ENCODE results near the gene IL5RA.

Gene IL5RA, protein sequence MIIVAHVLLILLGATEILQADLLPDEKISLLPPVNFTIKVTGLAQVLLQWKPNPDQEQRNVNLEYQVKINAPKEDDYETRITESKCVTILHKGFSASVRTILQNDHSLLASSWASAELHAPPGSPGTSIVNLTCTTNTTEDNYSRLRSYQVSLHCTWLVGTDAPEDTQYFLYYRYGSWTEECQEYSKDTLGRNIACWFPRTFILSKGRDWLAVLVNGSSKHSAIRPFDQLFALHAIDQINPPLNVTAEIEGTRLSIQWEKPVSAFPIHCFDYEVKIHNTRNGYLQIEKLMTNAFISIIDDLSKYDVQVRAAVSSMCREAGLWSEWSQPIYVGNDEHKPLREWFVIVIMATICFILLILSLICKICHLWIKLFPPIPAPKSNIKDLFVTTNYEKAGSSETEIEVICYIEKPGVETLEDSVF

GRCh38 chr3:3110299-3110630 is at the start of gene IL5RA:
Gene IL5RA (minus strand): TSS chr3:3110374. CDS start chr3:3104984, 5,390 bp downstream.
- DNase-seq = peak; percentile 55

DNA sequence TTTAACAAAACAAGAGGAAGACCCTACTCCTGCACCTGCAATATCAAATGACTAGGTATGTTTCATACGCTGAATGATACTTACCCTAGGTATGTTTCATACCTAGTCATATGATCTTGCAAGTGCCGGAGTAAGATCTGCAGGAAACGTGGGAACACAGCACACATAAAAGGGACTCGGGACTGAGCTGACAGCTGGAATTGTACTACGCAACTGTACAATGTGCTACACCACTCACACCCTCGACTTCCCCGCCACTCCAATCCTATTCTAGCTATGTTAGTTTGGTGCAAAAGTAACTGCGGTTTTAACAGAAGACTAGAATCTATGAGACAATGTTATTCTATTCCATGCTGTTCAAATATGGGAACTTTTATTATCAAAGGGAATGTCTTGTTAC is 47.3 kb upstream of the IL5RA start:
- DNase-seq = no peak

DNA sequence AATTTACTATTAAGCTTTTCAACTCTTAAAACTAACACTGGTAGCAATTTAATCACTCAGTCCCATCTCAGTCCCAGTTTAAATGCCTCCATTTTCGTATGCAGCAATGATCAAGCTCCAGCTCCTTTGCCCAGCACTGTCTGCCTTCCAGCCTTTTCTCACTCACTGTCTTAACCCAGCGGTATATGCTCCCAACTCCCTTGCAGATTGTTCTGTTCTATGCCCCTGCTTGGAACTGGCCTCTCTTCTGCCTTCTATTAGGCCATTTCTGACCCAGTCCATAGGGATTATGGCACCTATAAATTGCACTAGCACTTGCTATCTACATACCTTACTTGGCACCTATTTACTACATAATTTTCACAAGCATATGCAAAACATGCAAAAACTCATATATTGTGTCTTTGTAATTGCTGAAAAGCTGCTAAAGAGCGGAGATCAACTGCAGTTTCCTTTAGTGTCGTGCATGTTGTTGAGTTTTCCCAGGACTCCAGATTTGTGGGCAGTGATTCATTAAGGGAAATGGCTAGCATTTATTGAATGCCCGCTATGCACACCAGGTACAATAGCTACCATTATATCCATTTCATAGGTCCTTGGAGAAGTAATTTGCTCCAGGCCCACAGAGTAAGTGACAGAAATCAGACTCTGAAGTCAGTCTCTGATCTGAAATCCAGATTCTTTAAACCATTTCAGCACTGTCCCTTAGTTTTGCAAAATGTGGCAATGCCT is 44.9 kb upstream of the IL5RA start:
- DNase-seq = no peak

- DNase-seq = no peak
Observed at GRCh38 chr3:3151513-3151912, 41.3 kb upstream of the IL5RA start.

DNA sequence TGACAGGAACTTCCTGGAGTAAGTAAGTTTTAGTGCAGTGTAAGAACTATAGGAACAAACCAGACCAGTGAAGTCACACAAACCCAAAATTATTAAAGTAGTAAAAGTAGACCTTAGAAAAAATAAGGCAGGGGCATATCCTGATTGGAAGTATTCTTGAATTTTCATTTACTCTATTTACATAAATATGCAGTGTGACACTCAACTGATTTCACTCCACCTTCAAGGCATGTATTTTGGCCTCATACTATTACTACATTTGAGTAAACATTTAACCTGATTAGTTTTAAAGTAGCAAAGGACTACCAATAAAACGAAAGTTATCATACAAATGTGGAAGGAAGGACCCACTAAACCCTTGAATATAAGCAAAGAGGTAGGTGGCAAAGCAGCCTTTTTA is 39.4 kb upstream of the IL5RA start:
- DNase-seq = no peak

GRCh38 chr3:3145831-3146230 is 35.7 kb upstream of the IL5RA start:
- DNase-seq = no peak

GRCh38 chr3:3141939-3142338 is 31.8 kb upstream of the IL5RA start:
- no peak for DNase-seq

DNA sequence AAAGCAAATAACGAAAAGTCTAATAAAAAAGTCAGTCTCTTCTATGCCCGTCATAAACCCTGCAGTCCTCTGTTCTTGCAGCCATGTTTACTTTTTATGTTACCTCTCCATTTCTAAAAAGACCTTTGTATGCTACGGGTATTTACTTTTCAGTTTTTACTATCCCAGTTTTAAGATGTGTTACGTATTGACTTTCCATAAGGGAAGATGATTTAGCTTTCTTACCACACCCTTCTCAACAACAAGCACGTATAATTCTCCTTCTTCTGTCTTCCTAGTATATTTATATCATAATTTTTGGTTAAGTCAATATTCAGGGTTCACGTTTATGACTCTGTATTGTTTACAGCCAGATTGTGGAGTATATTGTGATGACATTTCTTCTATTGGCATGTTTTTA is 27.4 kb upstream of the IL5RA start:
- no peak for DNase-seq

DNA sequence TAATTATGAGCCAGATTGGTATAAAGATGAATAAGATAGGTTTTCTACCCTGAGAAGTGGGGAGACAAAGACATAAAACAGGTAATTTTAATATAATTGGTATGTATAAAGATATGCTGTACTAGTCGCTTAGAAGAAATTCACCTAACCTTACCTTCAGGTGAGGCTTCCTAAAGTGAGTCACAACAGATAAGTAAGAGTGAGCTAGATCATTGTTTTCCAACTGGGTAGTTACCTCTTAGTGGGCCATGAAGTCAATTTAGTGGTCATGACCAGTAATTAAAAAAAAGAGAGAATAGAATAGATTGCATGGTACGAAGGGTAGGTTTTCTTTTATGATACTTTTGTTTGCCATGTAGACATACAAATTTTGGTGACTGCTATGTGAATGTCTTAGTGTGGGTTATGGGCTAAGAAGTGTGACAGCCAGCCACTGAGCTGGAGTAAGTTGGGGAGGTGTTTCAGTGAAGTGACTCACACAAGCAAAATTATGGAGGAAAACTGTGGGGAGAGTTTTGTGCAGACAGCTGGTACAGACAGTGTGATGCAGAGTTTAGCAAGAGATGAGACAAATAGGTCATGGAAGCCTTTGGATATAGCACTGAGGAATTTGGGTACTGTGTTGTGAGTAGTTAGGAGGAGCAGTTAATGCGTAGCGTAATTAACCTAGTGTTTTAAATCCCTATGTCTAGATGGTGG is 24.7 kb upstream of the IL5RA start:
- DNase-seq = no peak

- DNase-seq = no peak
Observed at GRCh38 chr3:3133500-3133899, 23.3 kb upstream of the IL5RA start.

- DNase-seq = no peak
Observed at GRCh38 chr3:3129579-3129978, 19.4 kb upstream of the IL5RA start.

DNA sequence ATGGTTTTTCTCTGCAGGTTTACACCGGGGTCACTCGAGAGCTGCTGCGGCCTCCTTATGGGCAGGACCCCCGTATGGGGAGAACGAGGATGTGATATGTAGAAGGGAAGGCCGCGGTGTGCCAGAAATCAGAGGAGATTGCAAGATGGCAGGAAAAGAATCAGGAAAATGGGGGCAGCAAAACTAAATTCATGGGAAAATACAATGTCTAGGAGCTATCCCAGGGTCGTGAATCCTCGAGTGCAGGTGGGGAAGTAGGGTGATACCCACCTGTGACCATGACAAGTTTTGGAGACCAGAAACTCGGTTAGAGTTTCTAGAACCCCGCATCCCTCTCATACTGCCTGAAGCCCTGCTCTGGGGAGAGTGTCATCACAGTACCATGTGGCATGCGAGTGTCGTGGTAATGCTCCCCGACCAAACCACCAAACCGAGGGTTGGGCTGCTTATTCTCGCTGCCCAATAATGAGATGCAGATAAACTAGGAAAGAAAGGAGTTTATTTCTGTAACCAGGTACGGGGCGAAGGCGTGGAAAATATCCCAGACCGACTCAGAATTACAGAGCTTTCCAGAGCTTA is 17.3 kb upstream of the IL5RA start:
- no peak for DNase-seq

DNA sequence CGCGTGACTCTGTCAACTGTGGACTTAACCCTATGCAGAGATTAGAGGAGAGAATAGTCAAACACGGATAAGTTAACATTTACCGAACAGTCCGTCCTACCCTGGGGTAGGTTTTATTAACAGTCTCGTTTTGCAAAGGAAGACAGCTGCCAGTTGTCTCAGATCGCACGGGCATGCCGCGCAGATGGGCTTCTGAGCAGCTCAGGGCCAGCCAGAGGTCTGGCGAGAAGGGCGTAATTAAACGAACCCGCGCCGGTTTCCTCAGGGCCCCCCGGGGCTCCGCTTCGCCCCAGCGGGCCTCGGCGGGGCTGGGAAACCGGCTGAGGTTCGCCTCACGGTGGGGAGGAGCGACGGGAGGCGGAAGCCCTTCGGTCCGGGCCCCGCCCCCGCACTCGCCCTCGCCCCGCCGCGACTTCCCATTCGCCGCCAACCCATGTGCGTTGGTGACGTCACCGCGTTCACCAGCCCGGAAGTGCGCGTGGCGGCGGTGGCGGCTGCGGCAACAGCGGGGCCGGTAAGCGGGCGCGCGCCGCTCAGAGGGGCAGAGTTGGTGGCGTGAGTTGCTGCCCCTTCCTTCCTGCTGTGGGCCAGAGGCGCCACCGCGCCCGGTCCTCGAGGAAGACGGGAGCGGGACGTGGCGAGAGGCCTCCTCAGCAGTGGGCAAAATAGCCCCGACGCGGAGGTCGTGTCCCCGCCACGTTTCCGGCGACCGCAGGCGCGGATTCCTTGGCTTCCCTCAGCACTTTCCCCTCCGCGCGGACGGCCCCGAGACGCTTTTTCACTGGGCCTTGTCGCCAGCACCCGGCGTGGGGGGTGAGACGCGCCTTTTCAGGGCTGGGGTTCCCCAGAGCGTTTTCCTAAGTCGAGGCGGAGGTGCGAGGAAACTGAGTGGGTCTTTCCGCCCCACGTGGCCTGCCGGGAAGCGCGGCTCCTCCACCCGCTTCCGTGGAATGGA is 16.6 kb upstream of the IL5RA start, which contains the start of gene TRNT1:
Gene TRNT1, plus strand, starts transcription at position 464 of the 955 bp plus-strand sequence. CDS start 2,101 bp downstream, outside the sequence.
- DNase-seq = peak; percentile 95

GRCh38 chr3:3125977-3126376 is 15.8 kb upstream of the IL5RA start:
- DNase-seq = no peak

- DNase-seq = no peak
Observed at GRCh38 chr3:3119393-3119851, 9.2 kb upstream of the IL5RA start.

- no peak for DNase-seq
Observed at GRCh38 chr3:3117651-3118050, 7.5 kb upstream of the IL5RA start.

DNA sequence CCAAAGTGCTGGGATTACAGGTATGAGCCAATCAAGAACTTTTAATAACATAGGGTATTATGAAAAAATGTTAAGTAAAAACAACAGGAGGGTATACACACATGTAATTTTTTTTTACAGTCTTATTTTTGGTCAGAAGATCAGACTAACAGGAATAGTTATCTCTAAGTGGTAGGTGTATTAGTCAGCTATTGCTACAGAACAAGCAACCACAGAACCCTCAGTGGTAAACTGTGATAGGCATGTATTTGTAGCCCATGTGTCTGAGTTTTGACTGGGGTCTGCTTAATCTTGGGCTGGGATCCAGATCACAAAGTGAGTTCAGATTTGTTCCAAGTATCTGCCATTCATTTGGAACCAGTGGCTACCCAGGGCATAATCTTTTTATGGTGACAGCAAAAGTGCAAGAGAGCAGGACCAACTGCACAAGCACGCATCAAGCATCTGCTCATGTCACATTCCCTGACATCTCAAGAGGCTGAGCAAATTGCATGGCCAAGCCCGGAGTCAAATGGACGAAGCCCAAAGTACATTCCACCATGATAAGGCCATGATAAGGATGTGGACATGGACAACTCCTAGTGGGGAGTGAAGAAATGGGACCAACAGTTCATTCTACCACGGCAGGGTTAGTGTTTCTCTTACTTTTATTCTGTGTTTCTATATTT is 3.0 kb upstream of the IL5RA start:
- no peak for DNase-seq

- no peak for DNase-seq
Observed at GRCh38 chr3:3110749-3111361, 681 bp upstream of the IL5RA start.

DNA sequence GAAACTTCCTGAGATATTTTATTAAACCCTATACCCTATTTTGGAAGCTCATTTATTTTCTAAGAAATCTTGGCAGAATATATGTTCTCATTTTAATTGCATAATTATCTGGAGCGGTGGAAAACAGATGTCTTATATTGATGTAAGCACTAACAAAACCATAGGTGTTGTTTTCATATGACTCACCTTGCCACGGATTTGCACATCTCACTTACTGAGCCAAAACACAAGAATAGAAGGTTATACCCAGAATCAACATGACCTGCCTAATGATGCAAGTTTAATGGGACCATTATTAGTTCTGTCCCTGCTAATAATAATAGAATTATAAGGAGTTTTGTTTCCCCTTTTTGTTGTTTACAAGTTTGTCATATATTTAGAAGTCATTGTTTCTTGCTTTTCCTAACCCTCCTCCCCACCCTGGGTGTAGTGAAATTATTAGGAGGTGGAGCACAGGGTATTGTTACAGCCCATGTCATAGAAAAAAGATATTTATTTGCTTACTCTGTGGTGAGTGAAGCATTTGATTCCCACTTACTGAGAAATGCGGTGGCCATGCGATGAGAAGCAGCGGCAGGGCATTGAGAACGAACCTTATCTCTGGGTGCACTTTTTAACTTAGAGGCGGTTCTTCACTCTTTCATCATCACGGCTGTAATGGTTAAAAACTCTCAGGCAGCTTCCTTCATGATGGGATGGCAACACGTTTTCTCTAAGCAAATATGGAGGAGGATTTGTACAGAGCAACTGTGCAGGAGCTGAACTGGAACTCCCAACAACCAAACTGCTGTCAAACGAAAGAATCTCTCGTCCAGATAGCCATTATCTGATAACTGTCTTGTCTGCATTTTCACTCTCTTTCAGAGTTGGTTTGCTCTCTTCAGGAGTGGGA is 521 bp downstream of the IL5RA start:
- no peak for DNase-seq

DNA sequence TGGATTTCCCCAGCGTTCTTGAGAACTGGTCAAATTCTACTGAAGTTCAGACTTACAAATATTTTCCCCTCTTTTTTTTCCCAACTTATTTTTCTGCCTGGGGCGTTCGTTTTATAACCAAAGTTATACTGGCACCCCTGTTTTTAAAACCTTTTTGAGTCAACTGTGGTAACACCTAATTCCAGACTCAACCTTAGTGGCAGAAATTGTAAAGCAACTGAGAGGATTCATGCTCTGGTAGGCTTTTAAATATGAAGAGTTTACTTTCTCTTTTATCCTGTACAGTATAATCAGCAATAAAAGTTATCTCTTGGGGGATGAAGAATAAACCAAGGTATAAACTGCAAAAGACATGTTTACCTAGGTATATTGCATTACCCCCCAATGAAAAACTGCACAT is 2.3 kb downstream of the IL5RA start:
- DNase-seq = no peak
